Stimulated activated CD8-positive, alpha-beta memory T cell treated with anti-CD3 and anti-CD28 coated beads, Interleukin-4, amount 100 ng/mL, for 48 hours (primary cell): ENCODE results near the gene MVB12B.
A peak's percentile ranks its signal among the peaks of the same experiment; 100 is the strongest.
"Not testable (repeated sequence)": the region's sequence is repeated elsewhere in the genome, so short reads cannot be mapped to it uniquely, and the experiment has no call there.

Source experiments
- DNase-seq: peaks from one replicate; pipeline ENCODE4 v3.0.0-alpha.2; 2020

MVB12B gene

DNA sequence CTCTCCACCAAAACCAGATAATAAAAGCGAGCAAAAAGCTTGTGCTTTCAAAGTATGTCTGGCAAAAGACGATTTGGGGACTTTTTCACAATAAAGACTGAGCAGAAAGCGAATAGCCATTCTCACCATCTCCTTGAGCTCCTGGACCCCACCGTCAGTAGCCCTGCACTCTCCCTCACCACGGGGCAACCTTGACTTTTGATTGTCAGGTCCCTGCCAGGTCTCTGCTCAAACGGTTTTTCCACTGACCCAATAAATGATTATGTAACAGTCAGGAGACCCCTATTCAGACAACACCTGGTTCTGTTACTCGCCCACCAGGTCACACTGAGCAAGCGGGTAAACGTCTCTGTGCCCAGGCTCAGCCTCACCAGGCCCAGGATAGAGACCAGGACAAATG lies 131.3 kb downstream of the MVB12B start:
- peak; percentile 8 for DNase-seq

GRCh38 chr9:126459126-126459525 lies 132.5 kb downstream of the MVB12B start:
- peak; percentile 10 for DNase-seq

DNA sequence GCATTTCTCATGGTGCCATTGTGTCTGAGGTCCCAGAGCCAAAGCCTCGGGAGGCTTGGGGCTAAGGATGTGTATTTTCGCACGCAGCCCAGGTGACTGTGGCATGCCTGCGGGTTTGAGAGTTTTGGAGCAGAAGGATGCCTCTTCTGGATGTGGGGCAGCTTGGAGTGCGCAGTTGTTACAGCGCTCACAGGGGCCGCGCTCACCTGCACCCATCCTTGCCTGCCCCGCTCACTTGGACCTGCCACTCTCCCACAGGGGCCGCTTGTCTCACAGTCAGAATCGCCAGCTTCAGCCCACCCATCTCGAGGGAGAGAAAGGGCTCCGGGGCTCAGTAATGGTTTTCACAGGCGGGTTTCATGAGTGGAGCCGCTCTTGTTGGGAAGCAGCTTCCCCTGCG lies 132.9 kb downstream of the MVB12B start:
- peak; percentile 10 for DNase-seq

DNA sequence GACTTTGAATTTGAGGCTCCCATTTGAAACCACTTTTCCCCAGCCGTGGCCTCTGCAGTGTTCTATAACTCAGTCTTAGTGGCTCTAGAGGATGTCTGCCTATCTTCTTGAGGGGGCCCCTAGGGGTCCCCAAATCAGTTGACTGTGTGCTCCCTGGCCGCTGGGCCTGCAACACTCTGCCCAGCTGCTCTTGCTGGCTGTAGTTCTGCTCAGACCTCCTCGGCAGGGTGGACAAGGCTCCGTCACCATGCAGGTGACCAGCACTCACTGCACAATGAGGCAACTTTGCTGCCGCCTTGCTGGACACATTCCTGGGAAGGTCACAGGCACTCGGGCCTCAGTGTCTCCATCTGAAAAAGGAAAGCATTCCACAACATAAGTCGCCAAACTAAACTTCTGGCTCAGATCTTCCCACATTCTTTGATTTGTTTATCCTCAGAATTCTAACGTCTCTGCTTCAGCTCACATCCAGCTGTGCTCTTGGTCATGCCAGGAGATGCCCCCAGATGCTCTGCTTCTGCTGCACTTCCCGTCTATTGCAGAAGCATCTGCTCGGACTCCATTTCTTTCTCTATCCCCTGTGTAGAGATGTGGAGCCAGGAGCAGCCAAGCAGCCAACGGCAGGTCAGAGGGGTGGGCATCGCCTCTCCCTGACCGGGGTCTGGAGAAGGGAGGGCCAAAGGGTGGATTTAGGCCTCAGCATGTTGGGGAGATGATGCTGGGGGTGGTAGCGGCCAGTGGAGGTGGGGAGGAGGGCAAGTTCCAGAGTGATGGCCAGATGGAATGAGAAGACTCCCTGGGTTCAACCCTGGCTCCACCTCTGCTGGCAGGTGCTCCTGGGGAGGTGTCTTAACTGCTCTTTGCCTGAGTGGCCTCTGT lies 133.6 kb downstream of the MVB12B start:
- DNase-seq: peak; percentile 5

DNA sequence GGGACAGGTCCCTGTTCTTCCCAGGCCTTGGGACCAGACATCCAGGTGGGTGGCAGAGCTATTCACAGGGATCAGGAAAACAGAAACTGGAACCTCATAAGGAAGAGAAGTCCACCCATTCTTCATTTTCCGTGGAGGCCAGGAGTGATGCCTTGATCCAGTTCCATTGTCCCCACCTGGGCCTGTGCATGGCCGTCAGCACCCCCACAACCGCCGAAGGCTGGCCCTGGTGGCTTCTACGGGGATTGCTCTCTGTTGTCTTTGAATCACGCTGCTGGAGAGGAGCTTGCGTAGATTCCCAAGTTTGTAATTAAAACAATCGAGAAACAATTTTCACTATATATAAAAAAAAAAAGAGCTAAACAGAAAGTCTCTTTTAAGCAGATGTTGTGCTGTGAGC lies 134.4 kb downstream of the MVB12B start:
- DNase-seq: peak; percentile 18

DNA sequence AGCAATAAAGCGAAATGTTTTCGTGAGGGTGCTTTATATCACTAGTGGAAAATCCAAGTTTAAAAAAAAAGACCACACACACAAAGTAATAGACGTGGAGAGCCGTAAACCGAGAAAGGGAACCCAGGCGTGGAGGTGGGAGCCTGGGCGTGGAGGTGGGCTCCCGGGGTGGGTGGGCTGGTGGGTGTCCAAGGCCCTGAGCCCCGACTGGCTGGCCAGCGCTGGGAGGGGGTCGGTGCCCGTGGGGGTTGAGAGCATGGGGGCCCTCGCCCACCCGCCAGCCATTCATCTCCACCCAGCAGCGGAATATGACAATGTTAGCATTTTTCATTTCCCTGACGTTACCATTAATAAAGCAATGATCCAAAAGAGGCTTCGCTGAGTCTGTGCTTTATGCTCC lies 135.0 kb downstream of the MVB12B start:
- DNase-seq: peak; percentile 8

DNA sequence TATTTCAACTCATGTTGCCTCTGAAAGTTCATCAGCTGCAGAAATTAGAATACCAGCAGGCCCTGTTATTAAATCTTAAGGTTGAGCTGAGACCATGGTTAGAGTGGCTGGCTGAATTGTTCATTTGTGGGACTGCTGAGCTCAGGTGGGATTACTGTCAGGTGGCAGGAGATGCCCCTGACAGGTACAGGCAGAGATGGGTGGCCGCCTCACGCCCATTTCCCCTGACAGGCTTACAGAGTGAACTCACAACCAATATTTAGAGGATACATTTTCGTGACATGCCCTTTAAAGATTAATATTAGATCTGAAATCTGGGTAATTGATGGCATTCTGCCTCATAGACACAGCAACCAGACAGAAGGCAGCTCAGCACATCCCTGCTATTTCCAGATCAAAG lies 136.0 kb downstream of the MVB12B start:
- no peak for DNase-seq

- DNase-seq: no peak
These were observed 136.8 kb downstream of the MVB12B start for GRCh38 chr9:126463426-126463825.

GRCh38 chr9:126464694-126465441 lies 138.2 kb downstream of the MVB12B start:
- no peak for DNase-seq

- no peak for DNase-seq
These were observed 139.3 kb downstream of the MVB12B start for GRCh38 chr9:126465977-126466376.

DNA sequence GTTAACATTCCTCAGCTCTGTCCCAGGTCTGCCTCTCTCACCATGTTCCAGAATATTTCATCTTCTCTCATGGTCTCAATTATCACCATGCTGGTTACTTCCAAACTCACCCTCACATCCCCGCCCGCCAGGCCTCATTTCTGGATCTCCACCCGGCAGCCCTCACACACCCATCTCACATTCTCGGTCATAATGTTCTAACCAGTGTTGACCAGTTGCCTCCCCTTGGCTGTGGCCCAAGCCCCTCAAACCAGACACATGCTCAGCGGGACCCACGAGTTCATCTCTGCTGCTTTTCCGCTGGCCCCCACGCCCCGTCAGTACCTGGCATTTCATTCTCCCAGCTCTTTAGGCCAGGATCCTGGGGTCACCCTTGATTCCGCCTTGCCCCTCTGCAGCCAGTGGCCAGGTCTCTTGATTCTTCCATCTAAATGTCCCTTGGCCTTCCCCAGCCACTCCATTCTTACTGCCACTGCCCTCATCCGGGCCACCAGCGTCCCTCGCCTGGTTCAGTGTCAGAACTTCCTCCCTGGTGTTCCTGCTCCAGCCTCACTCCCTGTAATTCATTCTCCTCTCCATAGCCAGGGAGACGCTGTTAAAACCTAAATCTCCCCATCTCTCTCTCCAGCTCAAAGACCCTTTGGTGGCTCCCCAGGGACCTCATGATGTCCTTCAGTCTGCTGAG lies 141.7 kb downstream of the MVB12B start:
- no peak for DNase-seq

GRCh38 chr9:126470241-126470993 lies 143.8 kb downstream of the MVB12B start:
- no peak for DNase-seq

DNA sequence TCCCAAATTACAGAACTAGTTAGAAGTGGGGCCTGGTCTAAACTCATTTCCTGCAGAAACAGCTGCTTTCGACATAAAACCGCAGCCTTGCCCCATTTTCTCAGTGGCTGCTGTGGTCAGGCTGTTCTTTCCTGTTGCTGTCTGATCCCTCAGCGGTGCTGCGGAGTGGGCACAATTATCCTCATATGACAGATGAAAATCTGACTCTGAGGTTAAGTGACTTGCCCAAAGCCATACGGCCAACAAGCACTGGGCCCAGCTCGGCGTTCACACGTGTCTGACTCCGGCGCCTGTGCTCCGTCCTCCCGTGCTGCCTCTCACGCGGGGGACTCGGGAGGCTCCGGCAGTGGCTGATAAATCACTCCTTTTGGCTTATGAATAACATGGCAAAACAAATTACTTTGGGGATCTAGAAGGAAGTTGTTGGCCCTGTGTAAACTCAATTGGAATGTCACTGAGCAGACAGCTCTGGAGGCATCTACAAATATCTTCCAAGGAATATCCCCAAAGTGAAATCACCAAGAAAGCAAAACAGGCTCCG lies 144.5 kb downstream of the MVB12B start:
- peak; percentile 89 for DNase-seq

GRCh38 chr9:126472198-126472947 lies 145.7 kb downstream of the MVB12B start:
- no peak for DNase-seq

- no peak for DNase-seq
These were observed 146.3 kb downstream of the MVB12B start for GRCh38 chr9:126472948-126473298.

DNA sequence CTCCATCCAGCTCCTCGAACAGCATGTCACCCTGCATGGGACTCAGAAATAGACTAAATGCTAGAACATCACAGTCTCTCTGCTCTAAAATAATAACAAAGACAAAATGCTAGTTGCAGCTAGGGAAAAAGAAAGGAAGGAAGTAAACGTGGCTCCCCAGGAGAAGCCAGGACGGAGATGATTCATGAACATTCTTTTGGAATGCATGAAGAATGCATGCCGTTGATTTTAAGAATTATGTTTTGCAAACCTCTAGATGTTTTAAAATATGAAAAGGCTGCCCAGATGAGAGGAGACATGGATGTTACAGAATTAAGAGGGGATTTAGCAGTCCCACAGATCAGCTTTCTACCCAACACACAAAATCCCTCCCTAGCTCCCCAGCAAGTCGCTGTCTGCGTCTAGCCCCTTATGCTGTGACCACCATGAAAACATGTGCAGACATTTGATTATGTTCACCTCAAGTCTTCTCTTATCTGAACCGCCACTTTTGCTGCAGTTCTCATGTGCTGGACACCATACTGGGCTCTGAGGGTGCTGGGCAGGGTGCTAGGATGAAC lies 147.7 kb downstream of the MVB12B start:
- DNase-seq: no peak

- no peak for DNase-seq
These were observed 148.3 kb downstream of the MVB12B start for GRCh38 chr9:126474786-126475485.

- DNase-seq: no peak
These were observed 149.4 kb downstream of the MVB12B start for GRCh38 chr9:126475933-126476555.

GRCh38 chr9:126477432-126477831 lies 150.8 kb downstream of the MVB12B start:
- DNase-seq: not testable (repeated sequence)
